Astrocyte (in vitro differentiated cells and primary cell): ENCODE data around the gene TP53BP1. TPM values are rescaled to one million over a fixed set of nuclear protein-coding genes. Genes with fewer than 3 reads are reported as not detected.

Experiments used
- DNase-seq: peaks from one replicate; pipeline ENCODE4 v3.0.0-alpha.2; 2010; ENCODE audit warnings: low read depth
- FAIRE-seq: peaks from 2 replicates; lab custom pipeline; 2011; peaks lifted over from hg19 to GRCh38; lab: Jason Lieb, UNC
- H2AFZ ChIP-seq: 2 replicates; pipeline ENCODE4 v1.6.0; 2012; ENCODE audit warnings: low read depth, low read length, inconsistent platforms
- H3K27ac ChIP-seq: 2 replicates; pipeline ENCODE4 v1.5.1; 2011; ENCODE audit warnings: low read depth, low read length, inconsistent platforms
- H3K27me3 ChIP-seq: 2 replicates; pipeline ENCODE4 v1.6.0; 2011; ENCODE audit warnings: low read length, inconsistent platforms; ENCODE audit not compliant: insufficient read depth
- H3K36me3 ChIP-seq: 2 replicates; pipeline ENCODE4 v1.5.1; 2011; ENCODE audit warnings: low read length, inconsistent platforms; ENCODE audit not compliant: insufficient read depth
- H3K4me1 ChIP-seq: 2 replicates; pipeline ENCODE4 v1.5.1; 2011; ENCODE audit warnings: low read length, inconsistent platforms; ENCODE audit not compliant: insufficient read depth
- H3K4me2 ChIP-seq: 2 replicates; pipeline ENCODE4 v1.6.0; 2012; ENCODE audit warnings: low read length, inconsistent platforms
- H3K4me3 ChIP-seq: 2 replicates; pipeline ENCODE4 v1.5.1; 2011; ENCODE audit warnings: low read depth, mild to moderate bottlenecking, low read length, inconsistent platforms; ENCODE audit not compliant: insufficient read depth
- H3K79me2 ChIP-seq: 2 replicates; pipeline ENCODE4 v1.6.0; 2012; ENCODE audit warnings: mild to moderate bottlenecking, low read length, inconsistent platforms; ENCODE audit not compliant: insufficient read depth
- H3K9ac ChIP-seq: 2 replicates; pipeline ENCODE4 v1.6.0; 2012; ENCODE audit warnings: mild to moderate bottlenecking, low read length, inconsistent platforms
- H3K9me3 ChIP-seq: 2 replicates; pipeline ENCODE4 v1.5.1; 2012; ENCODE audit warnings: low read depth, mild to moderate bottlenecking, low read length, inconsistent platforms; ENCODE audit not compliant: insufficient read depth
- H4K20me1 ChIP-seq: 2 replicates; pipeline ENCODE4 v1.6.0; 2012; ENCODE audit warnings: low read length, inconsistent platforms; ENCODE audit not compliant: insufficient read depth
- H3K27ac Mint-ChIP-seq: one replicate; pipeline ENCODE4 v1.8.0; 2021; ENCODE audit warnings: mild to moderate bottlenecking, mixed read lengths; ENCODE audit not compliant: unreplicated experiment
- H3K27me3 Mint-ChIP-seq: one replicate; pipeline ENCODE4 v1.8.0; 2021; ENCODE audit warnings: low read depth, mixed read lengths; ENCODE audit not compliant: unreplicated experiment
- H3K36me3 Mint-ChIP-seq: one replicate; pipeline ENCODE4 v1.8.0; 2021; ENCODE audit warnings: low read depth, mixed read lengths; ENCODE audit not compliant: unreplicated experiment
- H3K4me1 Mint-ChIP-seq: one replicate; pipeline ENCODE4 v1.8.0; 2021; ENCODE audit warnings: low read depth, mixed read lengths; ENCODE audit not compliant: unreplicated experiment
- H3K4me3 Mint-ChIP-seq: one replicate; pipeline ENCODE4 v1.8.0; 2021; ENCODE audit warnings: mild to moderate bottlenecking, moderate library complexity, mixed read lengths; ENCODE audit not compliant: unreplicated experiment
- H3K9me3 Mint-ChIP-seq: one replicate; pipeline ENCODE4 v1.8.0; 2021; ENCODE audit warnings: mild to moderate bottlenecking, mixed read lengths; ENCODE audit not compliant: unreplicated experiment
- CTCF ChIP-seq: IDR thresholded peaks from 2 replicates; pipeline ENCODE4 v1.5.1; 2011; ENCODE audit warnings: low read depth, mild to moderate bottlenecking, inconsistent platforms, low read length, moderate library complexity; ENCODE audit not compliant: insufficient read depth
- EZH2 ChIP-seq: IDR thresholded peaks from 2 replicates; pipeline ENCODE4 v1.6.1; 2012; ENCODE audit warnings: mild to moderate bottlenecking, low read length, inconsistent platforms; ENCODE audit not compliant: insufficient read depth
- total RNA-seq: library from RNA; stranded (reverse); gene quantifications from 2 replicates; pipeline ENCODE4 v1.2.1, GENCODE V29; 2021

The TP53BP1 gene
- total RNA-seq, 1 donor from 2014 or later = 71.9 TPM

- Histone ChIP-seq H2AFZ (no peak overlapping the region), H3K9me3 (no peaks in the 10 kb centered on the region), H4K20me1 (peaks cover 57% of the 10 kb centered on the region), H3K4me2 (peak overlapping the region; percentile 95), H3K4me1 (peaks cover 28% of the 10 kb centered on the region), H3K27ac (no peak overlapping the region), H3K27me3 (no peaks in the 10 kb centered on the region), H3K9ac (no peak overlapping the region), H3K79me2 (peaks cover 27% of the 10 kb centered on the region), H3K36me3 (peaks cover 33% of the 10 kb centered on the region), H3K4me3 (peak overlapping the region; percentile 82)
- H3K27ac Mint-ChIP-seq = peak overlapping the region; percentile 84
- FAIRE-seq (no peak), DNase-seq (no peak)
- no peak for TF ChIP-seq EZH2
- no peak for TF ChIP-seq CTCF
- H3K4me1 Mint-ChIP-seq = peaks cover 31% of the 10 kb centered on the region
- H3K36me3 Mint-ChIP-seq = peaks cover 38% of the 10 kb centered on the region
- peaks cover 5% of the 10 kb centered on the region for H3K9me3 Mint-ChIP-seq
- H3K4me3 Mint-ChIP-seq = peak overlapping the region; percentile 99
- no peaks in the 10 kb centered on the region for H3K27me3 Mint-ChIP-seq
Measured at GRCh38 chr15:43519196-43519595, 26.2 kb upstream of the TP53BP1 start.

- peaks cover 2% of the 10 kb centered on the region for H3K9me3 Mint-ChIP-seq
- peaks cover 48% of the 10 kb centered on the region for H4K20me1 ChIP-seq
- H3K4me1 Mint-ChIP-seq = peaks cover 38% of the 10 kb centered on the region
- H3K4me1 ChIP-seq = peaks cover 34% of the 10 kb centered on the region
- no peaks in the 10 kb centered on the region for H3K9me3 ChIP-seq
- peaks cover 28% of the 10 kb centered on the region for H3K36me3 Mint-ChIP-seq
- H3K36me3 ChIP-seq = peaks cover 27% of the 10 kb centered on the region
- H3K79me2 ChIP-seq = peaks cover 27% of the 10 kb centered on the region
- peak overlapping the region; percentile 82 for H3K4me3 ChIP-seq
- H3K27ac Mint-ChIP-seq = peak overlapping the region; percentile 94
- no peaks in the 10 kb centered on the region for H3K27me3 ChIP-seq
- H3K27ac ChIP-seq = peak overlapping the region; percentile 60
- no peaks in the 10 kb centered on the region for H3K27me3 Mint-ChIP-seq
- peak overlapping the region; percentile 29 for H2AFZ ChIP-seq
- no peak for FAIRE-seq
- peak overlapping the region; percentile 99 for H3K4me3 Mint-ChIP-seq
- TF ChIP-seq CTCF (no peak), EZH2 (no peak)
- peak; percentile 60 for DNase-seq
- H3K4me2 ChIP-seq = peak overlapping the region; percentile 95
- peak overlapping the region; percentile 86 for H3K9ac ChIP-seq
Measured at GRCh38 chr15:43518197-43518761, 25.3 kb upstream of the TP53BP1 start.
